ENCODE measurements around the gene PAF1. TPM values are rescaled to one million over a fixed set of nuclear protein-coding genes. Genes with fewer than 3 reads are reported as not detected.

PAF1 gene
- total RNA-seq, 1 donor from 2014 or later, result 70.2 TPM

- TF ChIP-seq POLR2A (IDR thresholded peaks at IDR 0.05) (no peak), POLR2AphosphoS5 (IDR thresholded peaks at IDR 0.05; ENCODE audit: insufficient read depth in 1 of 2, low read depth in 1 of 2) (no peak), CTCF (IDR thresholded peaks at IDR 0.05) (no peak)
- H3K27ac ChIP-seq, result peak overlapping the region; percentile 75
- peaks cover 7 to 40% of the 10 kb centered on the region in 2 donors for H3K36me3 ChIP-seq
- H3K4me3 ChIP-seq, result peak overlapping the region; percentile 74 to 86
- H3K27me3 ChIP-seq, result no peaks in the 10 kb centered on the region
- H3K9me3 ChIP-seq, result no peaks in the 10 kb centered on the region
- no peak for DNase-seq (ENCODE audit: extremely low spot score in 2 of 2)
- intact Hi-C loops (cut with DNase I), result no loop called here
- peaks cover 43% of the 10 kb centered on the region for H3K4me1 ChIP-seq
Observed at GRCh38 chr19:39434123-39435076, 43.5 kb upstream of the PAF1 start.

GRCh38 chr19:39433480-39434079 is 42.7 kb upstream of the PAF1 start:
- TF ChIP-seq CTCF (IDR thresholded peaks at IDR 0.05) (no peak), POLR2A (IDR thresholded peaks at IDR 0.05) (no peak), POLR2AphosphoS5 (IDR thresholded peaks at IDR 0.05; ENCODE audit: insufficient read depth in 1 of 2, low read depth in 1 of 2) (no peak)
- Histone ChIP-seq H3K4me3 (no peak overlapping the region), H3K27ac (peak overlapping the region; percentile 75), H3K4me1 (peaks cover 50% of the 10 kb centered on the region), H3K36me3 (peaks cover 7 to 40% of the 10 kb centered on the region in 2 donors), H3K27me3 (no peaks in the 10 kb centered on the region), H3K9me3 (no peaks in the 10 kb centered on the region)
- DNase-seq (ENCODE audit: extremely low spot score in 2 of 2), result no peak
- intact Hi-C loops (cut with DNase I), result no loop called here

- H3K9me3 ChIP-seq, result no peaks in the 10 kb centered on the region
- intact Hi-C loops (cut with DNase I), result no loop called here
- TF ChIP-seq POLR2A (IDR thresholded peaks at IDR 0.05) (no peak), POLR2AphosphoS5 (IDR thresholded peaks at IDR 0.05; ENCODE audit: insufficient read depth in 1 of 2, low read depth in 1 of 2) (no peak), CTCF (IDR thresholded peaks at IDR 0.05) (no peak)
- no peaks in the 10 kb centered on the region for H3K27me3 ChIP-seq
- no peak for DNase-seq (ENCODE audit: extremely low spot score in 2 of 2)
- H3K27ac ChIP-seq, result no peak overlapping the region
- no peak overlapping the region for H3K4me3 ChIP-seq
- H3K36me3 ChIP-seq, result peaks cover 7 to 40% of the 10 kb centered on the region in 2 donors
- H3K4me1 ChIP-seq, result peaks cover 56% of the 10 kb centered on the region
Observed at GRCh38 chr19:39432677-39433025, 41.7 kb upstream of the PAF1 start.

GRCh38 chr19:39430675-39431593 is 40.0 kb upstream of the PAF1 start:
- intact Hi-C loops (cut with DNase I), result no loop called here
- TF ChIP-seq POLR2AphosphoS5 (IDR thresholded peaks at IDR 0.05; ENCODE audit: insufficient read depth in 1 of 2, low read depth in 1 of 2) (peak; percentile 66 to 68), POLR2A (IDR thresholded peaks at IDR 0.05) (no peak), CTCF (IDR thresholded peaks at IDR 0.05) (no peak)
- Histone ChIP-seq H3K9me3 (no peaks in the 10 kb centered on the region), H3K36me3 (peaks cover 7 to 40% of the 10 kb centered on the region in 2 donors), H3K27ac (peak overlapping the region; percentile 79), H3K4me1 (peaks cover 48% of the 10 kb centered on the region), H3K4me3 (no peak overlapping the region), H3K27me3 (no peaks in the 10 kb centered on the region)
- DNase-seq (ENCODE audit: extremely low spot score in 2 of 2), result no peak
